ENCODE measurements around the gene SIRT7. TPM values are rescaled to one million over a fixed set of nuclear protein-coding genes. Genes with fewer than 3 reads are reported as not detected.

Gene SIRT7
- total RNA-seq, 1 experiment from 2014 or later, result 51.6 TPM

- no TSS peak for BruUV-seq (replicated peaks)
- intact Hi-C loops (cut with micrococcal nuclease), result no loop called here
- Histone ChIP-seq H4K20me1 (ENCODE audit: low read length) (no peaks in the 10 kb centered on the region), H3K79me2 (ENCODE audit: low read length) (no peaks in the 10 kb centered on the region), H3K4me3 (ENCODE audit: low read length) (no peak overlapping the region), H3K4me1 (ENCODE audit: insufficient read depth, low read length) (no peaks in the 10 kb centered on the region), H3F3A (ENCODE audit: low read length, unreplicated experiment) (no peaks in the 10 kb centered on the region), H3K9me3 (ENCODE audit: low read length) (no peaks in the 10 kb centered on the region), H3K27ac (ENCODE audit: low read length) (no peak overlapping the region), H3K9ac (ENCODE audit: low read length) (no peak overlapping the region), H3K27me3 (ENCODE audit: low read length) (peaks cover 22% of the 10 kb centered on the region), H2AFZ (ENCODE audit: low read length) (no peak overlapping the region), H3K4me2 (ENCODE audit: low read length) (no peak overlapping the region), H3K36me3 (ENCODE audit: low read depth, low read length) (no peaks in the 10 kb centered on the region), H3K9me2 (replicated peaks; ENCODE audit: low read length) (no peaks in the 10 kb centered on the region)
- POLR2A ChIA-PET (ENCODE audit: unreplicated experiment), result no interaction called here
- CTCF ChIA-PET, result no interaction called here
- no peak for ATAC-seq
- TF ChIP-seq EZH2 (IDR thresholded peaks at IDR 0.05; ENCODE audit: low read length, unreplicated experiment) (no peak), CTCF (conservative IDR thresholded peaks at IDR 0.05; ENCODE audit: low read depth, low read length) (no peak)
- no peak for DNase-seq
Observed at GRCh38 chr17:81955756-81956544, 38.0 kb upstream of the SIRT7 start.

- H3K27ac ChIP-seq (ENCODE audit: low read length), result no peak overlapping the region
- intact Hi-C loops (cut with micrococcal nuclease), result no loop called here
- H3K4me1 ChIP-seq (ENCODE audit: insufficient read depth, low read length), result no peaks in the 10 kb centered on the region
- H3K9me3 ChIP-seq (ENCODE audit: low read length), result no peaks in the 10 kb centered on the region
- POLR2A ChIA-PET (ENCODE audit: unreplicated experiment), result no interaction called here
- H3K27me3 ChIP-seq (ENCODE audit: low read length), result peaks cover 16% of the 10 kb centered on the region
- no peak overlapping the region for H3K4me3 ChIP-seq (ENCODE audit: low read length)
- no peak for ATAC-seq
- no peaks in the 10 kb centered on the region for H3K79me2 ChIP-seq (ENCODE audit: low read length)
- no peak for TF ChIP-seq EZH2phosphoT487 (IDR thresholded peaks at IDR 0.05; ENCODE audit: borderline replicate concordance, low read length)
- no peak for TF ChIP-seq EZH2 (IDR thresholded peaks at IDR 0.05; ENCODE audit: low read length, unreplicated experiment)
- no peak for TF ChIP-seq CTCF (conservative IDR thresholded peaks at IDR 0.05; ENCODE audit: low read depth, low read length)
- H4K20me1 ChIP-seq (ENCODE audit: low read length), result no peaks in the 10 kb centered on the region
- DNase-seq, result no peak
- CTCF ChIA-PET, result interaction anchor here (0.7 kb wide), 1 partner anchor 79 kb away, joined by 3 read pairs; no protein-coding TSS in a partner anchor
- no peaks in the 10 kb centered on the region for H3F3A ChIP-seq (ENCODE audit: low read length, unreplicated experiment)
- H3K4me2 ChIP-seq (ENCODE audit: low read length), result no peak overlapping the region
- H3K36me3 ChIP-seq (ENCODE audit: low read depth, low read length), result no peaks in the 10 kb centered on the region
- H3K9ac ChIP-seq (ENCODE audit: low read length), result no peak overlapping the region
- no peaks in the 10 kb centered on the region for H3K9me2 ChIP-seq (replicated peaks; ENCODE audit: low read length)
- H2AFZ ChIP-seq (ENCODE audit: low read length), result no peak overlapping the region
- BruUV-seq (replicated peaks), result no TSS peak
Observed at GRCh38 chr17:81955058-81955681, 37.2 kb upstream of the SIRT7 start.

All from PC-3 (cell line).